SKM-1 (cell line): ENCODE data around the gene CYSRT1.
"Not testable (repeated sequence)": the region's sequence is repeated elsewhere in the genome, so short reads cannot be mapped to it uniquely, and the experiment has no call there.

ENCODE experiments used
- DNase-seq: peaks from one replicate; lab custom pipeline; 2025; ENCODE audit not compliant: unreplicated experiment; lab: John Stamatoyannopoulos, UW

Gene CYSRT1

DNA sequence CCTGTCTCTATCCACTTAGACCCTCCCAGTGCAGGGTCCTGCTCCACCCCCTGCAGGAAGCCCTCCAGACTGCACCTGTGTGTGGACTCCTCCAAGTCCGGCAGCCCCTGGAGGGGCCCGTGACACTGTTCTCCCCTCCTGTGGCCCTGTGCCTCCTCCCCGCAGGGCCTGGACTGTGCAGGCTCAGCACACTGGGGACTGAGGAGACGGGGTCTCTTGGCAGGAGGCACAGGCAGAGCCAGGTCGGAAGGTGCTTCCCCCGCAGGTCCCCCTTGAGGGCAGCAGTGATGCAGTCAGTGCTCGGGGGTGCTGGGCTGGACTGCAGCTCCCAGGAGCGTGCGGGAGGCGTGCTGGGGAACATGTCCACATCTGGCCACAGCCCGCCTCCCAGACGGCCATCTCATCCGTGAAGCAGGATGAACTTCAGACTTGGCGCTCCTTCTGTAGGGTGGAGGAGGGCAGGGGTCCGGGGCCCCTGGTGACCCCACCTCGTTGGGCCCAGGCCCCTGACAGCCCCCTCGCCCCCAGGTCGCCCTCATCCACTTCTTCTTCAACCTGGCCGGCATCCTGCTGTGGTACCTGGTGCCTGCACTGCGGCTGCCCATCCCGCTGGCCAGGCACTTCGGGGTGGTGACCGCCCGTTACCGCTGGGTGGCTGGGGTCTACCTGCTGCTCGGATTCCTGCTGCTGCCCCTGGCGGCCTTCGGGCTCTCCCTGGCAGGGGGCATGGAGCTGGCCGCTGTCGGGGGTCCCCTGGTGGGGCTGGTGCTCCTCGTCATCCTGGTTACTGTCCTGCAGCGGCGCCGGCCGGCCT is 10.7 kb downstream of the CYSRT1 start:
- no peak for DNase-seq

DNA sequence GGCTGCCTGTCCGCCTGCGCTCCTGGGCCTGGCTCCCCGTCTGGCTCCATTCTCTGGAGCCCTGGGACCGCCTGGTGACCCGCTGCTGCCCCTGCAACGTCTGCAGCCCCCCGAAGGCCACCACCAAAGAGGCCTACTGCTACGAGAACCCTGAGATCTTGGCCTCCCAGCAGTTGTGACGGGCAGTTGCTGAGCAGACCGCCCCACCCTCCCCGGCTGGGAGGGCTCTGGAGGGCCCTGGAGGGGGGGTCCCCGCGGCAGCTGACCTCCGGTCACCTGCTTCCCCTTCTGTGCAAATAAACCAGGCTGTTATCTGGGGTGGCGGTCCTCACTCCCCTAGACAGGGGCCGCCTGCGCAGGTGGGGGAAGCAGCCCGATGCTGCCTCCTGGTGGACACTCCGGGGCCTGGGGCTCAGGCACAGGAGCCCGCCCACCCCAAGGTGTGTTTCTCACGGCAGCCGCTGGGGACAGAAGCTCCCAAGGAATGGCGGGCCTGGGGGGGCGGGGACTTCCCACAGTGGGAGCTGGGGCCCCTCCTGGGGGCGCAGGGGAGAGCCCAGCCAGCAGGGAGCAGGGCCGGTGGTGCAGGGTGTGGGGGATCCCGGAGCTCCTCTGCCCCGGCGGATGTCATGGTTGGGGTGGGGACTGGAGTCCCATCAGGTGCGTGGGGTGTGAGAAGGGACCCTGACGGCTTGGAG is 11.4 kb downstream of the CYSRT1 start:
- DNase-seq, result peak; percentile 61

DNA sequence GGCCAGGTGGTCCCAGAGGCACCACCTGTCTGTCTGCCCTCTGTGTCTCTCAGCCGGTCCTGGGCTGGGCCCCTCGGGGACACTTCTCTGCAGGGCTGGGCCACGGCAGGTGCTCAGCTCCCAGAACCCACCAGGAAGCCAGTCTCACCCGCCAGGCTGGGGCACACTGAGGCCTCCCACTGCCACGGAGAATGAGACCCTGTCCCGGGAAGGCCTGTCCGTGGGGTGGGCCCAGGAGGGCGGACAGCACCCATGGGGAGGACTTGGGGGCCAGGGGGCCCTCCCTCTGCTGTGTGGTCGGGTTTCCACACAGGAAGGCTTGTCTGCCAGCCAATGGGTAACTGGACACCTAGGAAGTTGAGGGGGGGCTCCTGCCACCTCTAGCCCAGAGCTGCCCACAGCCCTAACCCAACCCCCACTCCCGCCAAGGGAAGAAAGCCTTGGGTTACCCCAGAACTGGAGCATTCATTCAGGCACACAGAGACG is 12.0 kb downstream of the CYSRT1 start:
- DNase-seq, result no peak

DNA sequence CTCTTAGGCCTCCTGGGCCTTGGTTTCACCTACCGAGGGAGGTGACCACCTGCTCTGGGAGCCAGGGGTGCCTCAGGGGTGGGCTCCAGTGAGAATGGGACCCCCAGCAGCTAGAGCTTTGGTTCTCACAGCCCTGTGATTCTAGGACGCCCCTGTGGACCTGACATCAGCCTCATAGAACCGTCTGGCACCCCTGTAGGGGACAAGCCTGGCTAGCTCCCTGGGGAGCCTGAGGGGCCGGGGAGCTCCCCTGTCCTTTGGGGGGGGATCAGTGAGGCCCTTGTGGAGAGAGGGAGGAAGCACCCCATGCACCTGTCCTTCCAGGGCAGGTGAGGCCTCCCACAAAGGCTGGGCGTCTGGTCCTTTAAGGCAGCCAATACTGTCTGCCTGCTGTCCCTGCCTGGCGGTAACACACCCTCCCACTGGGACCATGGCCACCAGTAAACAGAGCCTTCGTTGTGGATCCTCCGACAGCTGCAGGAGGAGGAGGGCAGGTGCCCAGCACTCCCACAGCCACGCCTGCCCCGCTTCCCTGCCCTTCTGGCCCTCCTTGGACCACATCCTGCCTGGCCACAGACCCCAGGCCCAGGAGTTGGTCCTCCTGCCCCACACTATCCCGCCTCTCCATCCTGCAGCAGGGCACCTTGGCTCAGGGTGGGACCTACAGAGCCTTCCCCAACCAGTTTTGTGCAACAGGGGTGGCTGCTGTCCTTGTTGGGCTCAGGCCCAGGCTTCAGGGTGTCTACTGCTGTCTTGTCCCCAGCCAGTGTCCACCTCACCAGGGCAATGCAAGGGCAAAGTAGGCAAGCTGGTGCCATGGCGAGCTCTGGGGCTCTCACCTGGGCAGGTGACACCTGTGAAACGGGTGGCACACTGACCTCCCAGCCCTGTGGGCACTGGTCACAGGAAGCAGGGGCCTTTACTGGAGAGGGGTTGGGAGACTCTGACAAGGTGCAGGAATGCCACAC is 13.1 kb downstream of the CYSRT1 start:
- no peak for DNase-seq

DNA sequence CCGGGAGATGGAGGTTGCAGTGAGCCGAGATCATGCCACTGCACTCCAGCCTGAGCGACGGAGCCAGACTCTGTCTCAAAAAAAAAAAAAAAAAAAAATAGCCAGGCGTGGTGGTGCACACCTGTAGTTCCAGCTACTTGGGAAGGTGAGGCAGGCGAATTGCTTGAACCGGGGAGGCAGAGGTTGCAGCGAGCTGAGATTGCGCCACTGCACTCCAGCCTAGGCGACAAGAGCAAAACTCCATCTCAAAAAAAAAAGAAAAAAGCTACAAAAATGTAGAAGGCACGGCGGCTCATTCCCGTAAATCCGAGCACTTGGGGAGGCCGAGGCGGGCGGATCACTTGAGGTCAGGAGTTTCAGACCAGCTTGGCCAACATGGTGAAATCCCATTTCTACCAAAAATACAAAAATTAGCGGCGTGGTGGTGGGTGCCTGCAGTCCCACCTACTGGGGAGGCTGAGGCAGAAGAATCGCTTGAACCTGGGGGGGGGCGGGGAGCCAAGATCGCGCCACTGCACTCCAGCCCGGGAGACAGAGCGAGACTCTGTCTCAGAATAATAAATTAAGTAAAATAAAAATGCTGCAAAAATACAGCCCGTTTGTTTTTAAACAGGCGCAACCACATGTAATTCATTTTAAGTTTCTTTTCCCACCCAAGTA is 14.7 kb downstream of the CYSRT1 start:
- not testable (repeated sequence) for DNase-seq

DNA sequence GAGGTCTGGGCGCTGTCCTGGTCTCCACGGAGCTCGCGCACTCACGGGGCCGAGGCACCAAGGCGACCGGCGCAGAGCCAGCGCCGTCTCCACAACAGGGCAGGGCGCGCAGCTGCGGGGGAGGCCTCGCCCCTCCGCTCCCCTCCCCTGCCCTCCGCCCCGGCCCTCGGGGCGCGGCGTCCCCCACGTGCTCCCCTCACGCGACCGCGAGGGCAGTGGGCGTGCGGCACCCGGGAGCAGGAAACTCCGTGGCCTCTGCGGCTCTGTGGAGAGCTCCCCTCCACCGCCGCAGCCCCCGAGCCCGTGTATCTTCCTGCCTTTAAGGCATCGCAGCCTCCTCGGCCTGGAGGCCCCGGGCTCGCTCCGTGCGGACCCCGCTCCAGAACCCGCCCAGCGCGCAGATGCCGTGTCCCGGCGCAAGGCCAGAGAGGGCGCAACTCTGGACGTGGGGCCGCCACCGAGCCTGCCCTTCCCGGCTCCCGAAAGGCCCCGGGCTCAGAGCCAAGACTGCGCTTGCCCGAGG is 15.4 kb downstream of the CYSRT1 start:
- no peak for DNase-seq

DNA sequence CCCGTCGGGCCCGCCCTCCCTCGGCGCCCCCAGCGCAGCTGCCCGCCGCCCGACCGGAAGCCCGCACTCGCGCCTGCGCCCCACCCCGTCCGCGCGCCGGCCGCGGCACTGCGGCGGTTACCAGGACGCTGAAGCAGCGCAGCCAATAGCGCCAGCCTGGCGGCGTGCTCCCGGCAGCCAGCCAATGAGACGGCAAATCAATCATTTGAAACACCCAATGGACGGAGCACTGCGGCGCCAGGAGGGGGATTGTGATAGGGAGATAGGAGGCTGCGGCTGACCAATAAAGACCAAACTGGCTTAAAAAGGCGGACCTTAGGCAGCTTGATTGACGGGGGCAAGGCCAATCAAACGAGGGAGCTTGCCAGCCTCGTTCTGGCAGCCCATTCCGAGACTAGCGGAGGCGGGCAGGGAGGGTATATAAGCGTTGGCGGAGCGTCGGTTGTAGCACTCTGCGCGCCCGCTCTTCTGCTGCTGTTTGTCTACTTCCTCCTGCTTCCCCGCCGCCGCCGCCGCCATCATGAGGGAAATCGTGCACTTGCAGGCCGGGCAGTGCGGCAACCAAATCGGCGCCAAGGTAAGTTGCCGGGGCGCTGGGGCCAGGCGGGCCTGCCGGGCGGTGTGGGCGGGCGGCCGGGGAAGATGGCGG is 16.0 kb downstream of the CYSRT1 start, which contains the start of gene TUBB4B:
Gene TUBB4B, plus strand, starts transcription at position 447 of the 649 bp plus-strand sequence. Its CDS starts 74 bp downstream, at position 521.
- peak; percentile 99 for DNase-seq

DNA sequence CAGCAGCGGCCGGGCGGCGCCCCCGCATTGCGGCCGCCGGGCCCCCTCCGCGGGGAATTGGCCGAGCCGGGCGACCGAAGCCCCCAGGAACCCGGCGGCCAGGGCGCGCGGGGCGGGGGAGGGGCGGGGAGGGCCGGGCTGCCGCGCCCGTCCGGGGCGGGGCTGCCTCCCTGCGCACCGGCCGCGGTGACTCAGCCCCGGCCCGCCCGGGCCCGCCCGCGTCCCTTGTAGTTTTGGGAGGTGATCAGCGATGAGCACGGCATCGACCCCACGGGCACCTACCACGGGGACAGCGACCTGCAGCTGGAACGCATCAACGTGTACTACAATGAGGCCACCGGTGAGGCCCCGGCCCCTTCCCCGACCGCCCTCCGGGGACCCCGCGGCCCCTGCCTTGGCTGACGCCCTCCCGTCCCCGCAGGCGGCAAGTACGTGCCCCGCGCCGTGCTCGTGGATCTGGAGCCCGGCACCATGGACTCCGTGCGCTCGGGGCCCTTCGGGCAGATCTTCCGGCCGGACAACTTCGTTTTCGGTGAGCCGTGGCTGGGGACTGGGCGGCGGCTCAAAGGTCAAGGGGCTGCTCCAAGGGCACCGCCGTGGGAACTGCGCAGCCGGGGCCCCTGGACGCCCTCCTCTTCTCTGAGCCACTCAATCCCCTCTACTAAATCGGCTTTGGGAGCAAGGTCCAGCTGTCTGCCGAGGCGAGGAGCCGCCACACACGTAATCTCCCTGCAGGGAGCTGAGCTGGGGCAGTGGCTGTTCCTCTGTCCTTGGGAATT is 16.7 kb downstream of the CYSRT1 start:
- DNase-seq, result no peak

DNA sequence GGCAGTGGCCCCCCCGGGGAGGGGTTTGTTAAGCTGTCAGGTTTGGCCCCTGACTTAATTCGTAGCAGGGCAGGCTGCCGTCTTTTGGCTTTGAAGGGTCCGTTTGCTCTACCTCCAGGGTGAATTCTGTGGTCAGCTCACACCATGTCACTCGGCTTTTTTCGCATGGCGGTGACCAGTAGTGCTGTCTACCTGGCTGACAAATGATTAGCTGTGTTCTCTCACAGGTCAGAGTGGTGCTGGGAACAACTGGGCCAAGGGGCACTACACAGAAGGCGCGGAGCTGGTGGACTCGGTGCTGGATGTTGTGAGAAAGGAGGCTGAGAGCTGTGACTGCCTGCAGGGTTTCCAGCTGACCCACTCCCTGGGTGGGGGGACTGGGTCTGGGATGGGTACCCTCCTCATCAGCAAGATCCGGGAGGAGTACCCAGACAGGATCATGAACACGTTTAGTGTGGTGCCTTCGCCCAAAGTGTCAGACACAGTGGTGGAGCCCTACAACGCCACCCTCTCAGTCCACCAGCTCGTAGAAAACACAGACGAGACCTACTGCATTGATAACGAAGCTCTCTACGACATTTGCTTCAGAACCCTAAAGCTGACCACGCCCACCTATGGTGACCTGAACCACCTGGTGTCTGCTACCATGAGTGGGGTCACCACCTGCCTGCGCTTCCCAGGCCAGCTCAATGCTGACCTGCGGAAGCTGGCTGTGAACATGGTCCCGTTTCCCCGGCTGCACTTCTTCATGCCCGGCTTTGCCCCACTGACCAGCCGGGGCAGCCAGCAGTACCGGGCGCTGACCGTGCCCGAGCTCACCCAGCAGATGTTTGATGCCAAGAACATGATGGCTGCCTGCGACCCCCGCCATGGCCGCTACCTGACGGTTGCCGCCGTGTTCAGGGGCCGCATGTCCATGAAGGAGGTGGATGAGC is 17.6 kb downstream of the CYSRT1 start:
- DNase-seq, result no peak

DNA sequence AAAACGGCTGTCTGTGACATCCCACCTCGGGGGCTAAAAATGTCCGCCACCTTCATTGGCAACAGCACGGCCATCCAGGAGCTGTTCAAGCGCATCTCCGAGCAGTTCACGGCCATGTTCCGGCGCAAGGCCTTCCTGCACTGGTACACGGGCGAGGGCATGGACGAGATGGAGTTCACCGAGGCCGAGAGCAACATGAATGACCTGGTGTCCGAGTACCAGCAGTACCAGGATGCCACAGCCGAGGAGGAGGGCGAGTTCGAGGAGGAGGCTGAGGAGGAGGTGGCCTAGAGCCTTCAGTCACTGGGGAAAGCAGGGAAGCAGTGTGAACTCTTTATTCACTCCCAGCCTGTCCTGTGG is 18.3 kb downstream of the CYSRT1 start:
- not testable (repeated sequence) for DNase-seq

DNA sequence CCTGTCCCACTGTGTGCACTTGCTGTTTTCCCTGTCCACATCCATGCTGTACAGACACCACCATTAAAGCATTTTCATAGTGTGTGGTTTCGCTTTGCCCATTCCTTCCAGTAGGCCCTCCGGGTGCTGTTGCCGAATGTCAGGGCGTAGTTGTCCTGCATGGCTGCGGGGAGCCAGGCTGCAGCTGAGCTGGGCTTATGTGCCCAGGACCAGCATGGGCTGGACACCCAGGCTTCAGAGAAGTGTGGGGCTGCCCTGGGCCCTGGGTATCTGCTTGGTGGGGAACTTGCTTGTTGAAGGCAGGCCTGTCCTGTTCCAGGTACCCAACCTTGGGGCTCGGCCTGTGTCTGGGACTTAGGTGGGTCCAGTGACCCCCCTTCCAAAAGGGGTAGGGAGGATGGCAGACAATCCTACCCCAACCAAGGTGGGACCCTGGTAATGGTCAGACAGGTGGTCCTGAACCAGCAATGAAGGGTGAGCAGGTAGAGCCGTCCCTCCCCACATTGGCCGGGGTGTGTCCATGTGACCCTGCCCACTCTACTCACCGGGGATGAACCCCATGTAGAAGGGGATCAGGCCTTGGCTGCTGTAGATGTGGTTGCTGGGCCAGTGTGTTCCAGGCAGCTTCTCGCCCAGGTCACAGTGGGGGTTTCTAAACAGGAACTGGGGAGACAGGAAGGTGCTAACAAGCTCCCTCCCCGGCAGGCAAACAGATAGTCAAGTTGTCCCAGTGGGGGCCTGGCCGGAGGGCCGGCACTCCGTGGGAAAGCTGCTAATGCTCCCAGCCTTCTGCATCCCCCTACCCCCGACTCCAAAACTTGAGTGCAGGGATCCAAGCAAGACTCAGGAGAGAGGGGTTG is 18.9 kb downstream of the CYSRT1 start:
- DNase-seq, result no peak

DNA sequence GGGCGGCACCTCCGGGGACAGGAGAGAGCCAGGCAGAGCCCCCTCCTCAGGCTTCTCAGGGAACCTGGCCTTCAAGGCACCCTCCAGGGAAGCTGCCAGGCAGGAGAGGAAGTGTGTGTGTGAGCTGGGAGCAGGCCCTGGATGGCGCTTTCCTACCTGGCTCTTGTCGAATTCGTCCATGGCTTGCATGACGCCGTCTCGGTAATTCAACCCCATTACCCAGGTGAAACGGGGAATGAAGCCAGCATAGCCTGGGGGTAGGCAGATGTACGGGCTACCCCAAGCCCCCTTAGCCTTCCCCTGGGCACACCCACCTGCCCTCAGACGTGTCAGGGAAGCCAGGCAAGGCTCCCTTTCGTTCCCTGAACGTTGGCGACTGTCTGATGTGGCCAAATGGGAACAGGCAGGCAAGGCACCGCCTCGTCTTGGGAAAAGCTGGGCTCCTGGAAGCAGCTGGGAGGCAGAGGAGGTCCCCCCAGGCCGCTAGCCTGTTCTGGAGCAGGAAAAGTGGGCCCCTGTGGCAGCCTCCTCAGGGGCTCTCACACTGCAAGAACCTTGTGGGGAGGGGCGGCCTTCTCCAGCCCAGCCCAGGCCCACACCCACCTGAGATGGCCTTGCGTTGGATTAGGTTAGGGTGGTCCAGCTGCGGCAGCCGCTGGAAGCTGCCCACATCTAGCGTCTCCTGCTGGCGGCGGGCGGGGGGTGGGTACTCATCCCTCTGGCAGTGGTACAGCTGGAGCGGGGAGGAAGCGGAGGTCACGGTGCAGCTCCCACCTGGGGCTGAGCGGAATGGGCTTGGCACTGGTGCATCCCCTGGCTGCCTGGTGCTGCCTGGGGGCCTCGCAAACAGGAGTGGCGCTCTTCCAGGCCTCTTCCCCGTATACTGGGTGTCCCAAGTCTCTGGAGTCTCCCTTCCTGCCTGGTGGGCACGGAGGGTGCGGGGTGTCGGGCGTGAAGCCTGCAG is 19.8 kb downstream of the CYSRT1 start:
- DNase-seq, result no peak

DNA sequence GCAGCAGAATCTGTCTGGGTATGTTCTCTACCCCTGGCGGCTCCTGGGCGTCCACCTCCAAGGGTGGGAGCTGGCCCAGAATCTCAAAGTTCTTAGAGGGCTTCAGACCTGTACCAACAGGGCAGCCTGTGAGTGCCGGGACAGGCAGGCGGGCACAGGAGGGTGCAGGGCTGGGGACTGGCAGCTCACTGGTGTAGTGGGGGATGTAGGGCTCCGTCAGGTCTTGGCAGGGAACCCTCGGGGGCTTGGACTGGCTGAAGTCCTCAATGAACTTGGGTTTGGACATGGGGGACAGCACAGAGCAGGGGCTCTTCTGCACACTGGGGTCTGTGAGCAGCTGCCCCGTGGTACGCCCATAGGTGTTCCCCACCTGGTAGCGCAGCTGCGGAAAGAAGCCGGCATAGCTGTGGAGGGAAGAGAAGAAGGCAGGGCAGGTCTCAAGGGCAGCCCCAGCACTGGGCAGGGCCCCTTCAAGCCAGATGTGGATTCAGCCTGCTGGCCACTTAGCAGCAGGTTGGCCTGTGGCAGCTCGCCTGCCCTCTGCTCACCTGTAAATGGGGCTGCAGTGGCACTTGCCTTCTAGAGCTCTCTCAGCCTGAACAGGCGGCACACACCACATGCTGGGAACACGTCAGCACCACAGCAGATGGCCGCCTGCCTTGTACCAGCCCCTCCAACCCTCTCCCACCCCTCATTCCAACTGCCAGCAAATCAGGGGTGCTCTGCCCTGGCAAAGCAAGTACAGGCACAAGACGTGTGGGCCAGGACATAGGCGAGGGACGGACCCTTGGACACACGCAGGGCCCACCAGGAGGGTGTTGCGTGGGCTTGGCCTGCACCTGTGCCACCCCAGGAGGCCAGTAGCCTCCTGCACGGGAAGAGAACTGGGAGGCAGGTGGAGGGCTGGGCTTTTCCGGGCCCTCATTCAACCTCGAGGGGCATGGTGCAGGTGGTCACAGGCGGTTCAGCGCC is 20.8 kb downstream of the CYSRT1 start:
- no peak for DNase-seq

DNA sequence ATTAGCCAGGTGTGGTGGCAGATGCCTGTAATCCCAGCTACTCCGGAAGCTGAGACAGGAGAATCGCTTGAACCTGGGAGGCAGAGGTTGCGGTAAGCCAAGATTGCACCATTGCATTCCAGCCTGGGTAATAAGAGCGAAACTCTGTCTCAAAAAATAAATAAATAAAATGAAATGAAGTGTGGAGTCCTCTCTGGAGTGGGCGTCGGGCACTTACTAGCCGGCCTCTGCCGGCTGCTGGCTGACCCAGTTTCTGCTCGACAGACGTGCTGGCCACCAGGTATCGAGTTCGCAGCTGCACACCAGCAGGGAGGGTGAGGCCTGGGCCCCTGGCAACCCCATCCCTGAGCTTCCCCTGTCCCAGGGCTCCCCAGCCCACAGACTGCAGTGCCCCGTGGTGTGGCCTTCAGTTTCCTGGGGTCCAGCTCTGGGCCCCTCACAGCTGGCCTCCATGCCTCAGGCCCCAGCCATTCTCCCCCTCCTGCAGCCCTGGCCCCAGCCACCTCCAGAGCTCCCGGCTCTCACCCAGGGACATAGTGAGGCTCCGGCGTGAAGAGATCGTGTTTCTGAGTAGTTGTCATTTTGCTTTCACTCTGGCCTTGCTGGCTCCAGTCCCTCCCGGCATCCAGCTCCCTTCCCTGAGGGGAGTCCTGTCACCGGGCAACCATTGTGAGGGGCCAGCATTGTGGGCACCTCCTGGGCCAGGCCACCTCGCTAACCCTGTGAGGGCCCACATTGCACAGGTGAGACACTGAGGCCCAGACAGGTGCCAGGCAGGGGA is 22.4 kb downstream of the CYSRT1 start:
- no peak for DNase-seq
